Neural cell (in vitro differentiated cells): ENCODE results near the gene MAP2K6.

Source experiments
- CTCF ChIP-seq: fragments of 450-650 bp; IDR thresholded peaks from 2 replicates; pipeline ENCODE4 v1.5.1; 2014; ENCODE audit warnings: antibody characterized with exemption, mild to moderate bottlenecking, moderate library complexity; ENCODE audit not compliant: poor library complexity, severe bottlenecking
- TAF1 ChIP-seq: IDR thresholded peaks from 2 replicates; pipeline ENCODE4 v1.6.1; 2012; ENCODE audit warnings: low read depth

- no peak for TF ChIP-seq TAF1
- no peak for TF ChIP-seq CTCF
These were observed 10.1 kb upstream of the MAP2K6 start for GRCh38 chr17:69404399-69404798.
